HepG2 (cell line): Measurements from ENCODE around the gene TOP1. TPM values are rescaled to one million over a fixed set of nuclear protein-coding genes. Genes with fewer than 3 reads are reported as not detected.
A peak's percentile ranks its signal among the peaks of the same experiment; 100 is the strongest.

Experiments
- ATAC-seq: fragments of 200-7000 bp; cut with Tn5 transposase; 3 replicates; pipeline ENCODE4 v1.9.1; 2020; ENCODE audit warnings: mild to moderate bottlenecking, moderate library complexity
- BruUV-seq: library from RNA; stranded (reverse); fragments of 400-500 nt; replicated peaks from 2 replicates; lab custom pipeline; 2021; lab: Mats Ljungman, UMichigan
- CTCF ChIA-PET: fragments of 300-600 bp; formaldehyde crosslinking; extraction: SDS; loops from one replicate; lab custom pipeline; 2021; ENCODE audit warnings: low total read pairs, inconsistent platforms, low intra/inter-chr PET ratio; lab: Yijun Ruan, JAX
- POLR2A ChIA-PET: fragments of 350-600 bp; sonication (Branson Sonifier 250); formaldehyde crosslinking; loops from one replicate; lab custom pipeline; 2020; ENCODE audit warnings: antibody characterized with exemption, inconsistent platforms; lab: Yijun Ruan, JAX
- DNase-seq: peaks from one replicate; pipeline ENCODE4 v3.0.0-alpha.2; 2015; ENCODE audit warnings: low spot score
- FAIRE-seq: peaks from 3 replicates; lab custom pipeline; 2011; peaks lifted over from hg19 to GRCh38; lab: Jason Lieb, UNC
- H2AFZ ChIP-seq: one replicate; pipeline ENCODE4 v1.6.1; 2011; ENCODE audit warnings: low read length, inconsistent platforms
- H3K27ac ChIP-seq: fragments of 300-600 bp; 3 replicates; pipeline ENCODE4 v1.8.0; 2011; ENCODE audit warnings: mixed run types, mild to moderate bottlenecking, mixed read lengths, low read length, inconsistent platforms; ENCODE audit not compliant: insufficient read depth; ENCODE audit errors: extremely low read length
- H3K27me3 ChIP-seq, 2 experiments: fragments of 200-600 bp in 1 of 2; 2 replicates in 1 of 2; 3 replicates in 1 of 2; pipeline versions ENCODE4 v1.6.0 to v1.8.0; 2011; ENCODE audit warnings: low read length in 2 of 2, mild to moderate bottlenecking in 2 of 2, moderate library complexity in 2 of 2, inconsistent platforms in 1 of 2; ENCODE audit not compliant: insufficient read depth in 2 of 2, control insufficient read depth in 1 of 2
- H3K36me3 ChIP-seq, 2 experiments: fragments of 200-600 bp in 1 of 2; replicated peaks in 1 of 2; 2 replicates in 1 of 2; 3 replicates in 1 of 2; pipeline versions ENCODE4 v1.5.1 to v1.8.0; 2011; ENCODE audit warnings: low read length in 2 of 2, inconsistent platforms in 1 of 2; ENCODE audit not compliant: insufficient read depth in 2 of 2, control insufficient read depth in 1 of 2
- H3K4me1 ChIP-seq: 2 replicates; pipeline ENCODE4 v1.5.1; 2012; ENCODE audit warnings: low read length, inconsistent platforms; ENCODE audit not compliant: insufficient read depth
- H3K4me2 ChIP-seq: 2 replicates; pipeline ENCODE4 v1.6.0; 2011; ENCODE audit warnings: low read depth, low read length, inconsistent platforms
- H3K4me3 ChIP-seq, 3 experiments: fragments of 200-600 bp in 1 of 3; sonication (generic), shearing (Covaris generic) in 1 of 3; replicated peaks in 1 of 3; 2 replicates each; pipeline ENCODE4 v1.5.1; 2011 to 2016; ENCODE audit warnings: low read length in 3 of 3, inconsistent platforms in 2 of 3, low read depth in 2 of 3, mild to moderate bottlenecking in 2 of 3, control low read depth in 1 of 3, mixed read lengths in 1 of 3; ENCODE audit not compliant: insufficient read depth in 1 of 3
- H3K79me2 ChIP-seq: one replicate; pipeline ENCODE4 v1.6.1; 2011; ENCODE audit warnings: low read length, inconsistent platforms; ENCODE audit not compliant: insufficient read depth
- H3K9ac ChIP-seq: 2 replicates; pipeline ENCODE4 v1.6.0; 2011; ENCODE audit warnings: mild to moderate bottlenecking, low read depth, low read length, inconsistent platforms; ENCODE audit not compliant: insufficient read depth
- H3K9me3 ChIP-seq: 2 replicates; pipeline ENCODE4 v1.5.1; 2012; ENCODE audit warnings: mild to moderate bottlenecking, low read length
- H4K20me1 ChIP-seq: 2 replicates; pipeline ENCODE4 v1.6.0; 2011; ENCODE audit warnings: inconsistent platforms, mild to moderate bottlenecking, low read length, moderate library complexity; ENCODE audit not compliant: insufficient read depth
- CEBPB ChIP-seq: IDR thresholded peaks from 2 replicates; pipeline ENCODE4 v1.6.1; 2011; ENCODE audit warnings: low read depth, low read length, improper control_type of control experiment, borderline replicate concordance
- NFE2L1 ChIP-seq: sonication (generic); formaldehyde crosslinking; IDR thresholded peaks from 2 replicates; pipeline ENCODE4 v1.4.0; 2020; ENCODE audit warnings: missing genetic modification reagents, mild to moderate bottlenecking, borderline replicate concordance
- PHB2 ChIP-seq: fragments of 450-650 bp; IDR thresholded peaks from 2 replicates; pipeline ENCODE4 v1.6.1; 2018; ENCODE audit not compliant: partially characterized antibody
- PRPF4 ChIP-seq: fragments of 200-400 bp; formaldehyde crosslinking; IDR thresholded peaks from 2 replicates; pipeline ENCODE4 v1.6.1; 2016; ENCODE audit warnings: low read length, low read depth; ENCODE audit not compliant: poor library complexity, severe bottlenecking
- RBM22 ChIP-seq: fragments of 200-400 bp; formaldehyde crosslinking; optimal IDR thresholded peaks from 2 replicates; pipeline ENCODE3; 2017; ENCODE audit warnings: mild to moderate bottlenecking, low read length, moderate library complexity
- SP140L ChIP-seq: sonication (generic); formaldehyde crosslinking; IDR thresholded peaks from 2 replicates; pipeline ENCODE4 v1.4.0; 2020; ENCODE audit warnings: missing genetic modification reagents, borderline replicate concordance
- STAG1 ChIP-seq: sonication (generic); formaldehyde crosslinking; IDR thresholded peaks from 2 replicates; pipeline ENCODE4 v1.4.0; 2020; ENCODE audit warnings: missing genetic modification reagents
- TP53 ChIP-seq: sonication (generic); formaldehyde crosslinking; conservative IDR thresholded peaks from 2 replicates; pipeline ENCODE4 v1.4.0; 2020; ENCODE audit warnings: missing genetic modification reagents
- ZBTB20 ChIP-seq: sonication (generic); formaldehyde crosslinking; IDR thresholded peaks from 2 replicates; pipeline ENCODE4 v1.8.1; 2023; ENCODE audit warnings: missing genetic modification reagents, low read depth, mild to moderate bottlenecking, borderline replicate concordance
- ZNF24 ChIP-seq: fragments of 450-650 bp; IDR thresholded peaks from 2 replicates; pipeline ENCODE4 v1.6.1; 2017; ENCODE audit warnings: antibody characterized with exemption, mild to moderate bottlenecking
- ZNF460 ChIP-seq: sonication (generic); formaldehyde crosslinking; IDR thresholded peaks from 2 replicates; pipeline ENCODE4 v1.5.1; 2020; ENCODE audit warnings: missing genetic modification reagents, mild to moderate bottlenecking, borderline replicate concordance
- ZSCAN20 ChIP-seq: sonication (generic); formaldehyde crosslinking; IDR thresholded peaks from 2 replicates; pipeline ENCODE4 v1.4.0; 2020; ENCODE audit warnings: missing genetic modification reagents, mild to moderate bottlenecking, borderline replicate concordance
- WGBS: methylation state at CpG from one replicate; pipeline ENCODE4 v1.1.6; 2017; ENCODE audit warnings: low lambda C conversion rate; 5-methylcytosine and 5-hydroxymethylcytosine counted together
- in situ Hi-C: cut with HindIII; loops from 2 replicates; pipeline ENCODE4 v1.10.0; 2017; ENCODE audit warnings: low pct_unique_long_range_greater_than_20kb; ENCODE audit not compliant: extremely low pct_ligation_motif_present
- intact Hi-C: fragments of 100-400 bp; cut with micrococcal nuclease; formaldehyde crosslinking; loops from one replicate; pipeline ENCODE4 v1.10.0; 2022; ENCODE audit not compliant: unreplicated experiment
- polyA plus RNA-seq, 8 experiments: library from polyadenylated mRNA; depleted of rRNA in 3 of 8; stranded (reverse) in 7 of 8; unstranded in 1 of 8; fragments of >200 nt; fragmentation: Illumina TruSeq in 4 of 8; extraction: Trizol in 4 of 8; gene quantifications; 2 replicates each; pipeline versions ENCODE4 v1.2.1 to v1.2.3, GENCODE V29; 2011 to 2016; ENCODE audit warnings: low read depth in 4 of 8, missing spikeins in 1 of 8, mixed read lengths in 1 of 8; ENCODE audit not compliant: insufficient read depth in 1 of 8
- total RNA-seq, 5 experiments: library from RNA; depleted of rRNA; stranded (reverse); fragments of >200 nt; fragmentation: Illumina TruSeq; extraction: Trizol; gene quantifications; 2 replicates each; pipeline ENCODE4 v1.2.3, GENCODE V29; 2016; ENCODE audit warnings: low read depth in 1 of 5

TOP1 gene
- total and polyA plus RNA-seq, 2 of the 13 experiments (the other 11 are each of a cell fraction or from before 2014, with no cell fraction given) = 10.2 to 19.4 TPM

DNA sequence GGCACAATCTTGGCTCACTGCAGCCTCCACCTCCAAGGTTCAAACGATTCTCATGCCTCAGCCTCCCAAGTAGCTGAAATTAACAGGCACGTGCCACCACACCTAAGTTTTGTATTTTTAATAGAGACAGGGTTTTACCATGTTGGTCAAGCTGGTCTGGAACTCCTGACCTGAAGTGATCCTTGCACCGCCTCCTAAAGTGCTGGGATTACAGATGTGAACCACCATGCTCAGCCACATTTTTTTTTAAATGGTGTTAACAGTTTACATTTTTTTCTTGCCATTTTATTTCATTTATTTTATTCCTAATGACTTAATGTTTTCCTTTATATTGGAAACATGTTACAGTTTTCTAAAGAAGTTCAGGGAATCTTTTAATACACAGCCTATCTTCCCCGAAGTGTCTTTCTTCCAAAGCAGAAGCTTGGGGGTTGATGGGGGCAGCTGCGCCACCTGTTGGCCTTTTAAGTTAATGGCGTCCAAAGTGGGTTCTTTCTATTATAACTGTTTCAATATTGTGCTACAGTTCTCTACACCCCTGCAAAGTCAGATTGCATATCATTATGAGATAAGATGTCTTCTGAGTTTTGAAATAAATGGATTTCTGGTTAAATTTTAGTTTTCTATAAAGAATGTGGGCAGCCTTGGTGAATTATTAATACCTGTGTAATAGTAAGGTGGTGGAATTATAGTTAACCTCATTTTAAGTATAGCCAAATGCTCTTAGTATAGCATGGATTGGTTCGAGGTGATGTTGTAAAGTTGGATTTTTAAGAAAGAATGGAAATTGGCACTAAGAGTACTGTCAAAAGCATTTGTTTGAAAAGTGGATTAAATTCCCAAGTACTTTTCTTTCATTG lies 66.7 kb downstream of the TOP1 start (continued):
- TF ChIP-seq SP140L (CRISPR knock-in tag) (peak; percentile 75; the same call in 1 of the 2 replicates), ZNF24 (no peak), ZBTB20 (0 out of 2 replicates have a peak, but pooled peaks have one; percentile 17), STAG1 (peak; percentile 87), RBM22 (peak; percentile 71), PRPF4 (no peak)

DNA sequence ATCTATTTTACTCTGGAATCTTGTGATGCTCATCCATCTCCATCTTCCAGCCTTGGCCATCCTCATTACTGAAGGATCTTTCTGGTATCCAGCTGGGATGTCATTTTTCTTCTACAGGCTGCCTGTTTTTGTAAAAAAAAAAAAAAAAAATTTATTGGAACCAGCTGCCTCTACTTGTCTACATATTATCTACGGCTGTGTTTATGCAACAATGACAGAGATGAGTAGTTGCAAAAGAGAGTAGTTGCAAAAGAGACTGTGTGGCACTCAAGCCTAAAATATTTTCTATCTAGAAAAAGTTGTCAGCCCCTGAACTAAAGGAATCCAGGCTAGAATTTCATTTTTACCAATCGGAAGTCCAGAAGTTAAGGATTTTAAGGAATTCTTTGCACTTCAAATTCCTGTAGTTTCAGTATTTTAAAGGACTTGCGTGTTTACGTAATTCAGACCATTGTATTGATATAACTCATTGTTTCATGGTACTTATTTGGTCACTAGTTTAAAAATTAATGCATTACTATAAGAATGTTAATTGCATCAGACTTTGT lies 70.2 kb downstream of the TOP1 start:
- ChIA-PET CTCF (interaction anchor here (0.5 kb wide), 1 partner anchor 128 kb away, joined by 3 read pairs; no protein-coding TSS in a partner anchor), POLR2A (no interaction called here)
- no peaks in the 10 kb centered on the region for H4K20me1 ChIP-seq
- H3K9ac ChIP-seq = no peak overlapping the region
- BruUV-seq = no TSS peak
- no peaks in the 10 kb centered on the region for H3K4me1 ChIP-seq
- DNase-seq = no peak
- H3K79me2 ChIP-seq = no peaks in the 10 kb centered on the region
- no peak overlapping the region for H2AFZ ChIP-seq
- TF ChIP-seq CEBPB = 0 out of 2 replicates have a peak, but pooled peaks have one; percentile 35
- TF ChIP-seq PHB2 = no peak
- no peak for TF ChIP-seq TP53 (CRISPR knock-in tag)
- no peak for TF ChIP-seq ZNF460 (CRISPR knock-in tag)
- TF ChIP-seq NFE2L1 (CRISPR knock-in tag) = no peak
- no peak for TF ChIP-seq ZSCAN20 (CRISPR knock-in tag)
- FAIRE-seq = no peak
- no peak overlapping the region for H3K4me2 ChIP-seq
- H3K27me3 ChIP-seq = no peaks in the 10 kb centered on the region
- no peaks in the 10 kb centered on the region for H3K9me3 ChIP-seq
- peaks cover 42 to 85% of the 10 kb centered on the region in 2 experiments for H3K36me3 ChIP-seq
- no peak for ATAC-seq
- intact Hi-C loops = no loop called here
- in situ Hi-C loops = no loop called here
- H3K4me3 ChIP-seq = no peak overlapping the region
- no peak overlapping the region for H3K27ac ChIP-seq
- WGBS = 95% methylated on average over 4 of the region's 4 CpGs
